K562 (cell line): ENCODE results near the gene PPFIBP2. TPM values are rescaled to one million over a fixed set of nuclear protein-coding genes. Genes with fewer than 3 reads are reported as not detected.

Experiments used
- ATAC-seq: fragments of 200-7000 bp; cut with Tn5 transposase; 3 replicates; pipeline ENCODE4 v1.9.1; 2020; ENCODE audit warnings: moderate library complexity
- BruUV-seq: library from RNA; stranded (reverse); fragments of 400-500 nt; replicated peaks from 2 replicates; lab custom pipeline; 2021; lab: Mats Ljungman, UMichigan
- CTCF ChIA-PET: fragments of 300-600 bp; formaldehyde crosslinking; extraction: SDS; loops from one replicate; lab custom pipeline; 2021; ENCODE audit warnings: low intra/inter-chr PET ratio; lab: Yijun Ruan, JAX
- POLR2A ChIA-PET: fragments of 300-600, 350-650 bp; sonication (Branson Sonifier 250); formaldehyde crosslinking; extraction: SDS; loops from one replicate; lab custom pipeline; 2021; ENCODE audit warnings: antibody characterized with exemption, inconsistent platforms; lab: Yijun Ruan, JAX
- DNase-seq, 4 experiments: peaks; one replicate each; pipeline versions ENCODE4 v3.0.0 to v3.0.0-alpha.2; 2011 to 2018; ENCODE audit warnings: low spot score in 3 of 4, mixed read lengths in 3 of 4; ENCODE audit errors: extremely low read depth in 1 of 4
- FAIRE-seq: peaks from 2 replicates; lab custom pipeline; 2011; peaks lifted over from hg19 to GRCh38; lab: Jason Lieb, UNC
- H2AFZ ChIP-seq: 2 replicates; pipeline ENCODE4 v1.6.0; 2011; ENCODE audit warnings: low read depth, low read length, control low read depth, inconsistent platforms
- H3K27ac ChIP-seq: fragments of 200-600 bp; 3 replicates; pipeline ENCODE4 v1.8.0; 2011; ENCODE audit warnings: low read depth, mild to moderate bottlenecking, control low read depth, inconsistent platforms, low read length, moderate library complexity, mixed read lengths; ENCODE audit errors: extremely low read depth
- H3K27me3 ChIP-seq, 2 experiments: fragments of 300-600 bp in 1 of 2; 2 replicates in 1 of 2; 3 replicates in 1 of 2; pipeline versions ENCODE4 v1.6.0 to v1.8.0; 2011; ENCODE audit warnings: inconsistent platforms in 2 of 2, low read length in 2 of 2, mild to moderate bottlenecking in 1 of 2, mixed read lengths in 1 of 2, moderate library complexity in 1 of 2; ENCODE audit not compliant: control insufficient read depth in 2 of 2, insufficient read depth in 2 of 2
- H3K36me3 ChIP-seq: fragments of 300-600 bp; 3 replicates; pipeline ENCODE4 v1.8.0; 2011; ENCODE audit warnings: mild to moderate bottlenecking, low read length, inconsistent platforms; ENCODE audit not compliant: control insufficient read depth, insufficient read depth
- H3K4me1 ChIP-seq, 2 experiments: fragments of 200-600 bp in 1 of 2; replicated peaks in 1 of 2; 2 replicates in 1 of 2; 3 replicates in 1 of 2; pipeline versions ENCODE4 v1.5.1 to v1.8.0; 2011; ENCODE audit warnings: inconsistent platforms in 2 of 2, low read length in 2 of 2, mild to moderate bottlenecking in 1 of 2, mixed read lengths in 1 of 2, moderate library complexity in 1 of 2; ENCODE audit not compliant: control insufficient read depth in 2 of 2, insufficient read depth in 2 of 2
- H3K4me2 ChIP-seq: 2 replicates; pipeline ENCODE4 v1.6.1; 2011; ENCODE audit warnings: low read length, control low read depth, inconsistent platforms, mixed read lengths; ENCODE audit not compliant: insufficient read depth
- H3K4me3 ChIP-seq: fragments of 200-600 bp; sonication (generic), shearing (Covaris generic); 2 replicates; pipeline ENCODE4 v1.5.1; 2016; ENCODE audit warnings: control low read depth, inconsistent platforms
- H3K79me2 ChIP-seq: fragments of 200-600 bp; 3 replicates; pipeline ENCODE4 v1.8.0; 2011; ENCODE audit warnings: low read length, inconsistent platforms; ENCODE audit not compliant: control insufficient read depth, insufficient read depth
- H3K9ac ChIP-seq, 2 experiments: 2 replicates each; pipeline versions ENCODE4 v1.6.0 to v1.6.1; 2011; ENCODE audit warnings: low read depth in 2 of 2, low read length in 2 of 2, control low read depth in 1 of 2, inconsistent platforms in 1 of 2, mild to moderate bottlenecking in 1 of 2, mixed read lengths in 1 of 2; ENCODE audit not compliant: insufficient read depth in 1 of 2
- H3K9me1 ChIP-seq: one replicate; pipeline ENCODE4 v1.6.0; 2011; ENCODE audit warnings: inconsistent platforms, mild to moderate bottlenecking, low read length, moderate library complexity; ENCODE audit not compliant: control insufficient read depth, insufficient read depth
- H3K9me3 ChIP-seq: replicated peaks from 2 replicates; pipeline ENCODE4 v1.5.1; 2011; ENCODE audit warnings: low read depth, low read length, inconsistent platforms; ENCODE audit not compliant: control insufficient read depth, insufficient read depth
- H4K20me1 ChIP-seq: replicated peaks from 2 replicates; pipeline ENCODE4 v1.6.1; 2011; ENCODE audit warnings: low read length, inconsistent platforms, mixed read lengths; ENCODE audit not compliant: control insufficient read depth, insufficient read depth
- CBFA2T3 ChIP-seq: fragments of 450-650 bp; IDR thresholded peaks from 2 replicates; pipeline ENCODE4 v1.6.1; 2017
- EP300 ChIP-seq: IDR thresholded peaks from 2 replicates; pipeline ENCODE4 v1.6.1; 2012; ENCODE audit warnings: low read length, improper control_type of control experiment
- GATAD2A ChIP-seq: fragments of 450-650 bp; IDR thresholded peaks from 2 replicates; pipeline ENCODE4 v1.6.1; 2017
- HES1 ChIP-seq: fragments of 450-650 bp; IDR thresholded peaks from 2 replicates; pipeline ENCODE4 v1.6.1; 2016; ENCODE audit warnings: low read depth, mild to moderate bottlenecking, moderate library complexity
- MED1 ChIP-seq: sonication (generic); formaldehyde crosslinking; IDR thresholded peaks from 2 replicates; pipeline ENCODE4 v1.8.1; 2023; ENCODE audit warnings: missing genetic modification reagents, borderline replicate concordance
- NKRF ChIP-seq: fragments of 450-650 bp; IDR thresholded peaks from 2 replicates; pipeline ENCODE4 v1.6.1; 2016; ENCODE audit warnings: borderline replicate concordance
- PHF21A ChIP-seq: fragments of 450-650 bp; IDR thresholded peaks from 2 replicates; pipeline ENCODE4 v1.6.1; 2017; ENCODE audit warnings: low read depth, borderline replicate concordance
- TARDBP ChIP-seq: fragments of 450-650 bp; IDR thresholded peaks from 2 replicates; pipeline ENCODE4 v1.6.1; 2016
- U2AF2 ChIP-seq: fragments of 200-400 bp; formaldehyde crosslinking; optimal IDR thresholded peaks from 2 replicates; pipeline ENCODE3; 2017; ENCODE audit warnings: low read depth, mild to moderate bottlenecking, low read length
- ZNF511 ChIP-seq: sonication (generic); formaldehyde crosslinking; IDR thresholded peaks from 2 replicates; pipeline ENCODE4 v1.8.0; 2022; ENCODE audit warnings: mild to moderate bottlenecking, missing genetic modification reagents
- WGBS: fragments of 100-300 bp; shearing (Covaris generic); methylation state at CpG from one replicate; pipeline ENCODE4 v1.1.6; 2016; ENCODE audit warnings: low coverage, mixed read lengths; ENCODE audit not compliant: insufficient coverage; ENCODE audit errors: missing lambda C conversion rate; 5-methylcytosine and 5-hydroxymethylcytosine counted together
- in situ Hi-C: fragments of 300-500 bp; cut with MboI; formaldehyde crosslinking; loops from 4 replicates; pipeline ENCODE4 v1.15.0; 2018; ENCODE audit warnings: inconsistent platforms, mixed read lengths
- intact Hi-C: fragments of 100-400 bp; cut with micrococcal nuclease; formaldehyde crosslinking; loops from 2 replicates; pipeline ENCODE4 v1.14.2; 2022
- polyA plus RNA-seq, 8 experiments: library from polyadenylated mRNA; depleted of rRNA in 4 of 8; stranded (reverse) in 5 of 8; unstranded in 3 of 8; fragments of >200 nt; fragmentation: Nextera tagmentation in 2 of 8; fragmentation: Illumina TruSeq in 1 of 8; extraction: Ambion mirVana in 2 of 8; extraction: Trizol in 1 of 8; gene quantifications; 2 replicates each; pipeline versions ENCODE4 v1.2.1 to v1.2.3, GENCODE V29; 2011 to 2014; ENCODE audit warnings: inconsistent platforms in 1 of 8, missing spikeins in 1 of 8
- total RNA-seq, 7 experiments: library from RNA; depleted of rRNA in 6 of 7; stranded (reverse); fragments of >200 nt in 6 of 7; fragmentation: Illumina TruSeq in 2 of 7; extraction: Trizol in 2 of 7; gene quantifications; 2 replicates each; pipeline versions ENCODE4 v1.2.1 to v1.2.3, GENCODE V29; 2011 to 2021; ENCODE audit warnings: low replicate concordance in 1 of 7
- TF ChIP-seq, protein P1 (sequence below): fragments of 250-450 bp; sonication (Bioruptor Pico); IDR thresholded peaks from 2 replicates; pipeline ENCODE4 v1.6.1; 2021; ENCODE audit warnings: mild to moderate bottlenecking
- TF ChIP-seq, protein P2 (sequence below), 2 experiments: IDR thresholded peaks in 1 of 2; conservative IDR thresholded peaks in 1 of 2; 2 replicates each; pipeline ENCODE4 v1.6.1; 2016; ENCODE audit warnings: low read depth in 2 of 2, mild to moderate bottlenecking in 1 of 2, missing compliant biosample characterization in 1 of 2, missing genetic modification characterization in 1 of 2, moderate library complexity in 1 of 2

Gene PPFIBP2
- total and polyA plus RNA-seq, 9 of the 15 experiments (the other 6 are each of a cell fraction or from before 2014, with no cell fraction given), result 0.18 to 3.4 (median 1.2) TPM

GRCh38 chr11:7691759-7692350, 178.1 kb downstream of the PPFIBP2 start (continued):
- no peak for TF ChIP-seq ZNF511
- no peak for TF ChIP-seq HES1

GRCh38 chr11:7692426-7692825, 178.6 kb downstream of the PPFIBP2 start:
- in situ Hi-C loops, result no loop called here
- no peak overlapping the region for H2AFZ ChIP-seq
- no peak overlapping the region for H3K27ac ChIP-seq
- H3K4me3 ChIP-seq, result no peak overlapping the region
- DNase-seq (no peak), ATAC-seq (no peak), FAIRE-seq (no peak)
- no peaks in the 10 kb centered on the region for H3K4me1 ChIP-seq
- peaks cover 0 to 4% of the 10 kb centered on the region in 2 experiments; a peak in 2 of 5 replicates for H3K27me3 ChIP-seq
- H3K9ac ChIP-seq, result no peak overlapping the region
- CTCF ChIA-PET, result no interaction called here
- H3K9me1 ChIP-seq, result no peaks in the 10 kb centered on the region
- POLR2A ChIA-PET, result interaction anchor here (0.5 kb wide), 1 partner anchor 573 kb away, joined by 3 read pairs; no protein-coding TSS in a partner anchor
- H3K9me3 ChIP-seq, result no peaks in the 10 kb centered on the region
- H4K20me1 ChIP-seq, result peaks cover 7% of the 10 kb centered on the region; the same call in 1 of the 2 replicates
- no peaks in the 10 kb centered on the region for H3K36me3 ChIP-seq
- WGBS, result 0% methylated on average over 3 of the region's 3 CpGs
- no peak overlapping the region for H3K4me2 ChIP-seq
- no TSS peak for BruUV-seq
- intact Hi-C loops, result loop anchor here (10.0 kb wide), 1 partner anchor 598 kb away; no protein-coding TSS in a partner anchor
- no peaks in the 10 kb centered on the region for H3K79me2 ChIP-seq
- TF ChIP-seq, protein P1, sequence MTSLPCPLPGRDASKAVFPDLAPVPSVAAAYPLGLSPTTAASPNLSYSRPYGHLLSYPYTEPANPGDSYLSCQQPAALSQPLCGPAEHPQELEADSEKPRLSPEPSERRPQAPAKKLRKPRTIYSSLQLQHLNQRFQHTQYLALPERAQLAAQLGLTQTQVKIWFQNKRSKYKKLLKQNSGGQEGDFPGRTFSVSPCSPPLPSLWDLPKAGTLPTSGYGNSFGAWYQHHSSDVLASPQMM (CRISPR knock-in tag), result no peak
- no peak for TF ChIP-seq EP300
- no peak for TF ChIP-seq U2AF2
- TF ChIP-seq NKRF, result no peak
- TF ChIP-seq CBFA2T3, result no peak
- TF ChIP-seq, protein P2, sequence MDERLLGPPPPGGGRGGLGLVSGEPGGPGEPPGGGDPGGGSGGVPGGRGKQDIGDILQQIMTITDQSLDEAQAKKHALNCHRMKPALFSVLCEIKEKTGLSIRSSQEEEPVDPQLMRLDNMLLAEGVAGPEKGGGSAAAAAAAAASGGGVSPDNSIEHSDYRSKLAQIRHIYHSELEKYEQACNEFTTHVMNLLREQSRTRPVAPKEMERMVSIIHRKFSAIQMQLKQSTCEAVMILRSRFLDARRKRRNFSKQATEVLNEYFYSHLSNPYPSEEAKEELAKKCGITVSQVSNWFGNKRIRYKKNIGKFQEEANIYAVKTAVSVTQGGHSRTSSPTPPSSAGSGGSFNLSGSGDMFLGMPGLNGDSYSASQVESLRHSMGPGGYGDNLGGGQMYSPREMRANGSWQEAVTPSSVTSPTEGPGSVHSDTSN (CRISPR knock-in tag; IDR thresholded peaks at IDR 0.05; ENCODE audit: low read depth), result no peak
- TF ChIP-seq, protein P2 (tag; conservative IDR thresholded peaks at IDR 0.05; ENCODE audit: low read depth), result no peak
- TF ChIP-seq PHF21A, result no peak
- TF ChIP-seq MED1 (CRISPR knock-in tag), result no peak
- no peak for TF ChIP-seq TARDBP
- no peak for TF ChIP-seq GATAD2A
